Measurements from ENCODE around the gene MACROD1.

The MACROD1 gene, protein sequence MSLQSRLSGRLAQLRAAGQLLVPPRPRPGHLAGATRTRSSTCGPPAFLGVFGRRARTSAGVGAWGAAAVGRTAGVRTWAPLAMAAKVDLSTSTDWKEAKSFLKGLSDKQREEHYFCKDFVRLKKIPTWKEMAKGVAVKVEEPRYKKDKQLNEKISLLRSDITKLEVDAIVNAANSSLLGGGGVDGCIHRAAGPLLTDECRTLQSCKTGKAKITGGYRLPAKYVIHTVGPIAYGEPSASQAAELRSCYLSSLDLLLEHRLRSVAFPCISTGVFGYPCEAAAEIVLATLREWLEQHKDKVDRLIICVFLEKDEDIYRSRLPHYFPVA

GRCh38 chr11:64165842-64166635 is at the start of gene MACROD1:
Gene MACROD1, minus strand, starts transcription at chr11:64166113. Its CDS starts 119 bp downstream, at chr11:64165994.
- peak; percentile 57 for DNase-seq (ENCODE audit: low read depth)

- no peak for DNase-seq (ENCODE audit: low read depth)
Measured at GRCh38 chr11:64211181-64211872, 45.4 kb upstream of the MACROD1 start.

GRCh38 chr11:64210301-64211020 is 44.5 kb upstream of the MACROD1 start:
- DNase-seq (ENCODE audit: low read depth), result no peak

GRCh38 chr11:64209563-64209843 is 43.6 kb upstream of the MACROD1 start:
- DNase-seq (ENCODE audit: low read depth), result no peak

DNA sequence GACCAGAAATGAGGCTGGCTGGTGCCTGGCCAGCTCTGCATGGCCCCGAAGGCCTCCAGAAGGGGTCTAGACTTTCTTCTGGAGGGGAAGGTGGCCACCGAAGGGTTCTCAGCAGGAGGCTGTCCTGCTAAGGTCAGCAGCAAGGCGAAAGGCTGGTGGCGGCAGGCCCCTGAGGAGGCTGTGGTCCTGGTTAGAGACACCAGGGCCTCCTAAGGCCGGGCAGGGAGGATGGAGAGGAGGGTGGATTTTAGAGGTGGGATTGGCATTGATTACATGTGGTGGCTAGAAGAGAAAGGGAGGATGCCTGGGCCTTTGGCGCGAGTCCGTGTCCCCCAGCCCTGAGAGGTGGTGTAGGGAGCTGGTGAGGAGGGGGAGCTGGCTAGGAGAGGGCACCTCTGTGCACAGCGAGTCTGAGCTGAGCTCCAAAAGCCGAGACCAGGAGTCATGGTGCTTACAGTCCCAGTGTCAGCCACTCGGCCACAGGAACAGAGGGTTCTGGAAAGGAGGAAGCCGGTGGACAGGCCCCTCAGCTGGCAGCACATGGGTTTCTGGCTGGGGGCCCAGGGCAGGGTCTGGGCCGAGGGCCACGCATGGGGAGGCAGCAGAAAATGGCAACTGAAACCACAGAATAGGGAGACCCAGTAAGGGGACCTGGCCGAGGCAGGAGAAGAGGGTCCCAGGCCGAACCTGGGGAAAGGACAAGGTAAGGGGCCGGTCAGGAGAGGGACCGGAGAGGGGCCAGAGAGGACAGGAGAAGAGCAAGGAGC is 43.1 kb upstream of the MACROD1 start:
- no peak for DNase-seq (ENCODE audit: low read depth)

GRCh38 chr11:64208086-64208795 is 42.3 kb upstream of the MACROD1 start:
- no peak for DNase-seq (ENCODE audit: low read depth)

DNA sequence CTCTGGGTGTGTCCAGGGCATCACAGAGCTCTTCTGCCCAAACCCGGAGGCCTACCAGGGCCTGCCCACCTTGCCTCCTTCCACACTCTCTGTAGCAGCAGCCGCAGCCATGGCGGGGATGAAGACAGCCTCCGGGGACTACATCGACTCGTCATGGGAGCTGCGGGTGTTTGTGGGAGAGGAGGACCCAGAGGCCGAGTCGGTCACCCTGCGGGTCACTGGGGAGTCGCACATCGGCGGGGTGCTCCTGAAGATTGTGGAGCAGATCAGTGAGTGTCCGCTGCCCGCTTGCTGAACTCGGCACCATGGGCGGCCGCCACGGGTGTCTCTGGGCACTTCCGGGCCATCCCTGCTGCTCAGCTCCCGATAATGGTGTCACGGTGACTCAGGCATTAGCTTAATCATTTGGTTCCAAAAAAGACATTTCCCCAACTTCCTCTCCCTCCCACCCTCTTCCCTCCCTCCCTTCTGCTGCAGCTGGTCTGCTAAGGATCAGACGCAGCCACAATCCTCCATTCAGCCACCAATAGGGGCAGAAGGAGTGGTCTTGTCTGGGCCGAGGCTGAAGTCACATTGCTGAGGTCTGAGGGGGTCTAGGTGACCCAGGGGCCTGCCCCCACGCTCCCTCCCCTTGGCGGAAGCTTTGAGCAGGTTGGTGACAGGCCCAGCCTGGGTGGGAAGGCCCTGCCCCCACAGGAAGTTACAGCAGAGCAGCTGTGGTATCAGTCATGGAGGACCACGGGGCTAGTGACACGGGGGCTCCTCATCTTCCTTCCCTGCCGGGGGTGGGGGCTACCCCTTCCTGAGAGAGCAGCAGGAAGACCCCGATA is 41.6 kb upstream of the MACROD1 start:
- DNase-seq (ENCODE audit: low read depth), result peak; percentile 74

DNA sequence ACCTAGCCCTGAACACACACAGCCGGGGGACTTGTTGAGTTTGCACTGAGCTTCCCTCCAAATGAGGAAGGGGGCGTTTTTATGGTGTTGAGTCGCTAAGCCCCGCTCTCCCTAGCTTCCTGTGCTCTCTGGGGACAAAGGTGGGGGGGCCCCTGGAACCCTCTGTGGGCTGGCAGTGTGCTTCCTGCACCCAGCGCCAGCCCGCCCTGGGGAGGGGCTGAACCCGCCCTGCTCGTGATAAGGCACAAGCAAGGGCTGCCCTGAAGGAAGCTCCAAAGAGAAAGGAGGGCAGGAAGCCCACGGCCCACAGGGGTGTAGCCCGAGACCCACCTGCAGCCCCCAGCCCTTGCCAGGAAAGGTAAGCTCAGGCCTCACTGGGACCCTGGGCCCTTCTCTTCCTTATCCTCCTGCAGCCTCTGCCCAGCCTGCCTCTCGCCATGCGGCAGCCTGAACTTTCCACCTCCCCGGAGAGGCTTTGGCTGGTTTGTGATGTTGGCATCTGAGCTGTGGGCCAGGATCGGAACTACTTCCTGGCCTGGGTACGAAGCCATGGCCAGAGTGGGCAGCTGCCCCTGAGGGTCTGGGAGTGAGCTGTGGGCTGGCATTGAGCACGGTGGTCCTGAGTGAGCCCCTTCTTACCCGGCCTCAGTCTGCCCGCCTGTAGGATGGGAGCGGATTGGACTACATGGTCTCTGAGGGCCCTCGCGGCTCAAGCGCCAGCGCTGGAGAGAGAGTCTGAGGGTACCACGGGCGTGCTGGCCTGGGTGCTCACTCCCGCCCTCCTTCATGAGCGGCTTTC is 40.7 kb upstream of the MACROD1 start, which contains the start of gene FERMT3:
TSS of gene FERMT3 (plus strand) at position 265 of the 799 bp plus-strand sequence. CDS start 644 bp downstream, outside the sequence.
- peak; percentile 49 for DNase-seq (ENCODE audit: low read depth)

- peak; percentile 65 for DNase-seq (ENCODE audit: low read depth)
Measured at GRCh38 chr11:64204464-64204989, 38.6 kb upstream of the MACROD1 start.

DNA sequence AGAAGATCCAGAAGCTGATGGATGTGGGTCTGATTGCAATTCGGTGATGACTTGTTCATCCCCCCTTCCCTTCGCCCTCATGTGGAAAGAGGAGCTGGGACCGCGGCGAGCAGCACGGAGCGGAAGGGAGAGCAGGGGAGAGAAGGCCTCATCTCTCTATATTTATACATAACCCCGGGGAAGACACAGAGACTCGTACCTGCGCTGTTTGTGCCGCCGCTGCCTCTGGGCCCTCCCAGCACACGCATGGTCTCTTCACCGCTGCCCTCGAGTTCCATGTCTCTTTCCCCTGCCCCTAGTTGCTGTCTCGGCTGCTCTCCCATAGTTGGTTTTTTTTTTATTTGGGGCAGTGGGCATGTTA is 38.1 kb upstream of the MACROD1 start:
- DNase-seq (ENCODE audit: low read depth), result no peak

DNA sequence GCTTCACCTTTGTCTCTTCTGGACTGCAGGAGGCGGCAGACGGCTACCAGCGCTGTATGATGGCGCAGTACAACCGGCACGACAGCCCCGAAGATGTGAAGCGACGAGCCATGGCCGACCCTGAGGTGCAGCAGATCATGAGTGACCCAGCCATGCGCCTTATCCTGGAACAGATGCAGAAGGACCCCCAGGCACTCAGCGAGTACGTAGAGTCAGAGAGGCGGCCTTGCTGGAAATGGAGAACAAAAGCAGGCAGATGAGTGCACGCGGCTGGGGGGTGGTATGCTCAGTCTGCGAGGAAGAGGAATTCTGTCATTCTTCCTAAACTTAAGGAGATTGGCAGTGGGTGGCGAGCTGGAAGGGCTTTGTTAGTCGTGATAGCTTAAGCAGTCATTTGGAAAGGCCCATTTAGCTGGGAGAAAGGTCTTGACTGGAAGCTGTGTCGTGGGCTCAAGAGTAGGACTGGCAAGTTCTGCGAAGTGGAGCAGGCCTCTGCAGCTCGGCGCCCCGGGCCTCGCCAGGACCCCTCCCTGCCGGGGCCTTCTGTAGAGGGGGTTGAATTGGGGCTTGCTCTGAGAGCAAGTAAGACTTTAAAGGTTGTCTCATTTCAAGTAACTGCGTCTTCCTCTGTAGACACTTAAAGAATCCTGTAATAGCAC is 37.6 kb upstream of the MACROD1 start:
- no peak for DNase-seq (ENCODE audit: low read depth)

DNA sequence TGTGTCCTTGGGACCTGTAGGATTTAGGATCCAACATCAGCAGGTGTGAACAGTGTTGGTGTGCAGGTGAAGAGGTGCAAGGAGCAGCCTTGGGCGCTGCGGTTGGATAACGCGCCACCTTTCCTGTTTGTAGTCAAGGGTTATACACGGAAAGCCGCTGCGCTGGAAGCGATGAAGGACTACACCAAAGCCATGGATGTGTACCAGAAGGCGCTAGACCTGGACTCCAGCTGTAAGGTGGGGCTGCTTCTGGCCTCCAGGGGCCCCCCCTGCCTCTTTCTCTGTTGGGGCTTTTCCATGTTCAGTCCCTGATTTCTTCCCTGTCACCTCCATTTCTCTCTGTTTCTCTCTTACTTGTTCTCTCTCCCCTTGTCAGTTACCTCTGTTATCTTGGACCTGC is 37.1 kb upstream of the MACROD1 start:
- DNase-seq (ENCODE audit: low read depth), result no peak

DNA sequence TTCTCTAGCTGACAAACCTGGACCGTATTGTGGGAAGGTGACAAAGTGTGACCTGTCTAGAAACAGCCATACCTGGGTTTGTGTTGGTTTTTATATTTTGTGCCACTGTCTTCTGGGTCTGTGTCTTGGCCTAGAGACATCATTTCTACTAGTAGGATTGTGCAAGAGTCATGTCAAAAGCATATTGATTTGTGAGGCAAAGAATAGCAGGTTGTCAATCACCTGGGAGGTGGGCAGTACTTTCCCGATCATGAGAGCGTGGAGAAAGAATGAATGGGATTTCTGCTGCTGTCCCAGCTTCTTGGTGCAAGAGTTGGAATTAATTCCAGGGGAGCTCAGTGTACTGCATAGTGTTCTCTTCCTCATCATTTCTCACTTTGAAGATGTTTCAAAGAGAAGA is 35.6 kb upstream of the MACROD1 start:
- DNase-seq (ENCODE audit: low read depth), result no peak

GRCh38 chr11:64198511-64198910 is 32.6 kb upstream of the MACROD1 start:
- no peak for DNase-seq (ENCODE audit: low read depth)

- no peak for DNase-seq (ENCODE audit: low read depth)
Measured at GRCh38 chr11:64196626-64197025, 30.7 kb upstream of the MACROD1 start.

GRCh38 chr11:64192434-64192833 is 26.5 kb upstream of the MACROD1 start:
- no peak for DNase-seq (ENCODE audit: low read depth)

- DNase-seq (ENCODE audit: low read depth), result no peak
Measured at GRCh38 chr11:64186492-64187165, 20.7 kb upstream of the MACROD1 start.
